GM12878 (cell line): ENCODE measurements around the gene RBAK. TPM values are rescaled to one million over a fixed set of nuclear protein-coding genes. Genes with fewer than 3 reads are reported as not detected.

Source experiments
- ATAC-seq: fragments of 200-7000 bp; cut with Tn5 transposase; 3 replicates; pipeline ENCODE4 v1.9.1; 2020; ENCODE audit warnings: mild to moderate bottlenecking, moderate library complexity
- BruUV-seq: library from RNA; stranded (reverse); fragments of 400-500 nt; replicated peaks from 2 replicates; lab custom pipeline; 2021; lab: Mats Ljungman, UMichigan
- CTCF ChIA-PET: fragments of 300-600 bp; sonication (Branson Sonifier 250); formaldehyde crosslinking; extraction: SDS; loops from one replicate; lab custom pipeline; 2021; ENCODE audit warnings: inconsistent platforms; lab: Yijun Ruan, JAX
- POLR2A ChIA-PET: fragments of 350-600 bp; formaldehyde crosslinking; extraction: SDS; loops from one replicate; lab custom pipeline; 2021; ENCODE audit warnings: inconsistent platforms; lab: Charles Lee
- RAD21 ChIA-PET: fragments of 300-600 bp; sonication (Branson Sonifier 250); formaldehyde crosslinking; loops from one replicate; lab custom pipeline; 2023; ENCODE audit warnings: antibody characterized with exemption; ENCODE audit not compliant: unreplicated experiment; lab: Charles Lee
- SMC1A ChIA-PET: fragments of 300-600 bp; sonication (Branson Sonifier 250); formaldehyde crosslinking; loops from one replicate; lab custom pipeline; 2023; ENCODE audit not compliant: unreplicated experiment, uncharacterized antibody; lab: Charles Lee
- DNase-seq: peaks from one replicate; pipeline ENCODE4 v3.0.0-alpha.2; 2011; ENCODE audit warnings: low read depth, low spot score
- FAIRE-seq: peaks from 3 replicates; lab custom pipeline; 2011; peaks lifted over from hg19 to GRCh38; lab: Jason Lieb, UNC
- H2AFZ ChIP-seq: 2 replicates; pipeline ENCODE4 v1.6.0; 2011; ENCODE audit warnings: low read depth, low read length, control low read depth; ENCODE audit not compliant: control insufficient read depth
- H3K27ac ChIP-seq: 2 replicates; pipeline ENCODE4 v1.5.1; 2011; ENCODE audit warnings: control low read depth; ENCODE audit not compliant: control insufficient read depth, insufficient read depth
- H3K27me3 ChIP-seq, 2 experiments: replicated peaks in 1 of 2; 2 replicates each; pipeline versions ENCODE4 v1.6.0 to v1.6.1; 2011; ENCODE audit warnings: low read length in 1 of 2; ENCODE audit not compliant: control insufficient read depth in 2 of 2, insufficient read depth in 2 of 2
- H3K36me3 ChIP-seq, 2 experiments: 2 replicates each; pipeline ENCODE4 v1.5.1; 2011; ENCODE audit warnings: low read length in 1 of 2; ENCODE audit not compliant: control insufficient read depth in 2 of 2, insufficient read depth in 2 of 2
- H3K4me1 ChIP-seq: 2 replicates; pipeline ENCODE4 v1.6.1; 2011; ENCODE audit warnings: mild to moderate bottlenecking, low read length, moderate library complexity, mixed read lengths; ENCODE audit not compliant: control insufficient read depth, insufficient read depth
- H3K4me2 ChIP-seq: 2 replicates; pipeline ENCODE4 v1.6.0; 2011; ENCODE audit warnings: control low read depth; ENCODE audit not compliant: control insufficient read depth, insufficient read depth
- H3K4me3 ChIP-seq: fragments of 200-600 bp; sonication (generic); 2 replicates; pipeline ENCODE4 v1.5.1; 2016
- H3K79me2 ChIP-seq: 2 replicates; pipeline ENCODE4 v1.6.0; 2011; ENCODE audit warnings: low read length; ENCODE audit not compliant: control insufficient read depth, insufficient read depth
- H3K9ac ChIP-seq: 2 replicates; pipeline ENCODE4 v1.8.0; 2011; ENCODE audit warnings: low read length, control low read depth, mixed read lengths; ENCODE audit not compliant: control insufficient read depth, insufficient read depth
- H3K9me3 ChIP-seq: replicated peaks from 3 replicates; pipeline ENCODE4 v1.5.1; 2011; ENCODE audit warnings: mild to moderate bottlenecking, low read length; ENCODE audit not compliant: control insufficient read depth, insufficient read depth
- H4K20me1 ChIP-seq: 2 replicates; pipeline ENCODE4 v1.6.0; 2011; ENCODE audit not compliant: control insufficient read depth, insufficient read depth
- CUX1 ChIP-seq: IDR thresholded peaks from 2 replicates; pipeline ENCODE4 v1.6.1; 2012; ENCODE audit warnings: improper control_type of control experiment, low read depth, low read length; ENCODE audit not compliant: insufficient replicate concordance
- EED ChIP-seq: sonication (generic); IDR thresholded peaks from 2 replicates; pipeline ENCODE4 v1.6.1; 2016; ENCODE audit warnings: antibody characterized with exemption, low read depth
- FOS ChIP-seq: IDR thresholded peaks from 3 replicates; pipeline ENCODE4 v1.6.1; 2011; ENCODE audit warnings: borderline replicate concordance; ENCODE audit not compliant: insufficient read length; ENCODE audit errors: extremely low read depth
- IRF4 ChIP-seq: IDR thresholded peaks from 2 replicates; pipeline ENCODE4 v1.6.1; 2011; ENCODE audit warnings: low read depth, low read length
- KLF5 ChIP-seq: fragments of 450-650 bp; IDR thresholded peaks from 2 replicates; pipeline ENCODE4 v1.6.1; 2014; ENCODE audit warnings: mild to moderate bottlenecking; ENCODE audit not compliant: partially characterized antibody
- MTA2 ChIP-seq: fragments of 450-650 bp; IDR thresholded peaks from 2 replicates; pipeline ENCODE4 v1.6.1; 2016; ENCODE audit warnings: low read depth, mild to moderate bottlenecking, moderate library complexity
- POLR2A ChIP-seq: IDR thresholded peaks from 2 replicates; pipeline ENCODE4 v1.6.1; 2011; ENCODE audit warnings: low read depth, mild to moderate bottlenecking, low read length
- POLR2AphosphoS2 ChIP-seq: IDR thresholded peaks from 2 replicates; pipeline ENCODE4 v1.6.1; 2011; ENCODE audit warnings: low read depth, mild to moderate bottlenecking, low read length, improper control_type of control experiment, moderate library complexity
- RCOR1 ChIP-seq: conservative IDR thresholded peaks from 2 replicates; pipeline ENCODE4 v1.6.1; 2012; ENCODE audit warnings: low read depth, low read length, improper control_type of control experiment
- RELB ChIP-seq: fragments of 450-650 bp; IDR thresholded peaks from 2 replicates; pipeline ENCODE4 v1.6.1; 2017; ENCODE audit warnings: low read depth, mild to moderate bottlenecking, moderate library complexity
- SMAD1 ChIP-seq: fragments of 450-650 bp; IDR thresholded peaks from 2 replicates; pipeline ENCODE4 v1.6.1; 2018; ENCODE audit warnings: mild to moderate bottlenecking, low read depth; ENCODE audit not compliant: partially characterized antibody
- STAT3 ChIP-seq: IDR thresholded peaks from 2 replicates; pipeline ENCODE4 v1.6.1; 2011; ENCODE audit warnings: low read depth, low read length, improper control_type of control experiment
- ZBED1 ChIP-seq: IDR thresholded peaks from 2 replicates; pipeline ENCODE4 v1.6.1; 2016; ENCODE audit warnings: borderline replicate concordance
- ZNF622 ChIP-seq: fragments of 450-650 bp; IDR thresholded peaks from 2 replicates; pipeline ENCODE4 v1.6.1; 2017; ENCODE audit warnings: mild to moderate bottlenecking, inconsistent platforms
- whole genome bisulfite sequencing: methylation state at CpG from one replicate; pipeline ENCODE4 v1.1.6; 2016; ENCODE audit warnings: low lambda C conversion rate; ENCODE audit not compliant: insufficient replicate concordance, insufficient coverage; ENCODE audit errors: missing lambda C conversion rate; 5-methylcytosine and 5-hydroxymethylcytosine counted together
- in situ Hi-C: fragments of 300-500 bp; cut with MboI; formaldehyde crosslinking; loops from 9 replicates; pipeline ENCODE4 v1.14.3; 2018; ENCODE audit warnings: mixed read lengths
- intact Hi-C: fragments of 100-400 bp; cut with micrococcal nuclease; formaldehyde crosslinking; loops from one replicate; pipeline ENCODE4 v1.14.2; 2022; ENCODE audit not compliant: unreplicated experiment
- polyA plus RNA-seq, 11 experiments: library from polyadenylated mRNA; depleted of rRNA in 4 of 11; unstranded in 6 of 11; stranded (reverse) in 5 of 11; fragments of >200 nt; fragmentation: Nextera tagmentation in 4 of 11; fragmentation: Illumina TruSeq in 1 of 11; extraction: Ambion mirVana in 4 of 11; extraction: Trizol in 1 of 11; gene quantifications; 1 replicate in 1 of 11; 2 replicates in 10 of 11; pipeline versions ENCODE4 v1.2.1 to v1.2.3, GENCODE V29; 2011 to 2016; ENCODE audit warnings: inconsistent platforms in 2 of 11, missing spikeins in 2 of 11, low read depth in 1 of 11
- total RNA-seq, 4 experiments: library from RNA; depleted of rRNA in 3 of 4; stranded (reverse); fragments of >200 nt in 3 of 4; fragmentation: Illumina TruSeq in 1 of 4; extraction: Trizol in 1 of 4; gene quantifications; 2 replicates each; pipeline versions ENCODE4 v1.2.1 to v1.2.3, GENCODE V29; 2013 to 2021
- TF ChIP-seq, protein P1 (sequence below): IDR thresholded peaks from 2 replicates; pipeline ENCODE4 v1.6.1; 2012; ENCODE audit warnings: mild to moderate bottlenecking, low read depth, low read length

The RBAK gene
- total and polyA plus RNA-seq, 10 of the 15 experiments (the other 5 are each of a cell fraction or from before 2014, with no cell fraction given) = 1.9 to 10.2 (median 5.9) TPM

GRCh38 chr7:5041047-5041446 is 4.6 kb upstream of the RBAK start:
- ChIA-PET POLR2A (no interaction called here), RAD21 (no interaction called here), SMC1A (no interaction called here), CTCF (no interaction called here)
- WGBS = 60% methylated on average over 5 of the region's 5 CpGs
- ATAC-seq (no peak), FAIRE-seq (no peak), DNase-seq (no peak)
- no peaks in the 10 kb centered on the region for H4K20me1 ChIP-seq
- H2AFZ ChIP-seq = no peak overlapping the region
- H3K4me1 ChIP-seq = no peaks in the 10 kb centered on the region
- H3K27ac ChIP-seq = no peak overlapping the region
- no peaks in the 10 kb centered on the region for H3K36me3 ChIP-seq
- no TSS peak for BruUV-seq
- no peaks in the 10 kb centered on the region for H3K27me3 ChIP-seq
- H3K9ac ChIP-seq = no peak overlapping the region
- H3K79me2 ChIP-seq = peaks cover 4% of the 10 kb centered on the region
- intact Hi-C loops (loop anchor here (10.0 kb wide), 1 partner anchor 66 kb away; no protein-coding TSS in a partner anchor), in situ Hi-C loops (no loop called here)
- no peak overlapping the region for H3K4me2 ChIP-seq
- no peak overlapping the region for H3K4me3 ChIP-seq
- no peaks in the 10 kb centered on the region for H3K9me3 ChIP-seq
- no peak for TF ChIP-seq RELB
- TF ChIP-seq, protein P1, sequence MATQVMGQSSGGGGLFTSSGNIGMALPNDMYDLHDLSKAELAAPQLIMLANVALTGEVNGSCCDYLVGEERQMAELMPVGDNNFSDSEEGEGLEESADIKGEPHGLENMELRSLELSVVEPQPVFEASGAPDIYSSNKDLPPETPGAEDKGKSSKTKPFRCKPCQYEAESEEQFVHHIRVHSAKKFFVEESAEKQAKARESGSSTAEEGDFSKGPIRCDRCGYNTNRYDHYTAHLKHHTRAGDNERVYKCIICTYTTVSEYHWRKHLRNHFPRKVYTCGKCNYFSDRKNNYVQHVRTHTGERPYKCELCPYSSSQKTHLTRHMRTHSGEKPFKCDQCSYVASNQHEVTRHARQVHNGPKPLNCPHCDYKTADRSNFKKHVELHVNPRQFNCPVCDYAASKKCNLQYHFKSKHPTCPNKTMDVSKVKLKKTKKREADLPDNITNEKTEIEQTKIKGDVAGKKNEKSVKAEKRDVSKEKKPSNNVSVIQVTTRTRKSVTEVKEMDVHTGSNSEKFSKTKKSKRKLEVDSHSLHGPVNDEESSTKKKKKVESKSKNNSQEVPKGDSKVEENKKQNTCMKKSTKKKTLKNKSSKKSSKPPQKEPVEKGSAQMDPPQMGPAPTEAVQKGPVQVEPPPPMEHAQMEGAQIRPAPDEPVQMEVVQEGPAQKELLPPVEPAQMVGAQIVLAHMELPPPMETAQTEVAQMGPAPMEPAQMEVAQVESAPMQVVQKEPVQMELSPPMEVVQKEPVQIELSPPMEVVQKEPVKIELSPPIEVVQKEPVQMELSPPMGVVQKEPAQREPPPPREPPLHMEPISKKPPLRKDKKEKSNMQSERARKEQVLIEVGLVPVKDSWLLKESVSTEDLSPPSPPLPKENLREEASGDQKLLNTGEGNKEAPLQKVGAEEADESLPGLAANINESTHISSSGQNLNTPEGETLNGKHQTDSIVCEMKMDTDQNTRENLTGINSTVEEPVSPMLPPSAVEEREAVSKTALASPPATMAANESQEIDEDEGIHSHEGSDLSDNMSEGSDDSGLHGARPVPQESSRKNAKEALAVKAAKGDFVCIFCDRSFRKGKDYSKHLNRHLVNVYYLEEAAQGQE = no peak
- TF ChIP-seq POLR2A = no peak
- no peak for TF ChIP-seq POLR2AphosphoS2
- no peak for TF ChIP-seq SMAD1
- no peak for TF ChIP-seq ZBED1
- TF ChIP-seq STAT3 = no peak
- TF ChIP-seq ZNF622 = no peak
- no peak for TF ChIP-seq FOS
- TF ChIP-seq IRF4 = no peak
- TF ChIP-seq CUX1 = no peak
- TF ChIP-seq EED = no peak
- TF ChIP-seq KLF5 = no peak
- TF ChIP-seq MTA2 = no peak
- no peak for TF ChIP-seq RCOR1
